Prostate gland (tissue), 2 donors: ENCODE data around the gene RNF43. TPM values are rescaled to one million over a fixed set of nuclear protein-coding genes. Genes with fewer than 3 reads are reported as not detected.

Source experiments
- DNase-seq: peaks from one replicate; pipeline ENCODE4 v3.0.0-alpha.2; 2019; ENCODE audit warnings: low spot score
- H3K27ac ChIP-seq, 2 donors: fragments of 200-600 bp; sonication (generic); 2 replicates each; pipeline ENCODE4 v1.5.1; 2017 to 2019
- H3K27me3 ChIP-seq: fragments of 200-600 bp; sonication (generic); replicated peaks from 2 replicates; pipeline ENCODE4 v1.5.1; 2019; ENCODE audit not compliant: insufficient read depth
- H3K36me3 ChIP-seq, 2 donors: fragments of 200-600 bp; sonication (generic); 1 replicate in 1 of 2; 2 replicates in 1 of 2; pipeline versions ENCODE4 v1.5.1 to v1.8.1; 2017 to 2019
- H3K4me1 ChIP-seq: fragments of 200-600 bp; sonication (generic); replicated peaks from 2 replicates; pipeline ENCODE4 v1.5.1; 2019
- H3K4me3 ChIP-seq, 2 donors: fragments of 200-600 bp; sonication (generic); 2 replicates each; pipeline ENCODE4 v1.5.1; 2017 to 2019
- H3K9me3 ChIP-seq: fragments of 200-600 bp; sonication (generic); 2 replicates; pipeline ENCODE4 v1.5.1; 2017
- CTCF ChIP-seq, 4 experiments: fragments of 200-600 bp in 2 of 4; fragments of 450-650 bp in 2 of 4; sonication (generic) in 2 of 4; IDR thresholded peaks; 1 replicate in 3 of 4; 2 replicates in 1 of 4; pipeline ENCODE4 v1.5.1; 2016 to 2019; ENCODE audit warnings: antibody characterized with exemption in 4 of 4, mild to moderate bottlenecking in 2 of 4, moderate library complexity in 2 of 4
- POLR2A ChIP-seq: fragments of 450-650 bp; IDR thresholded peaks from one replicate; pipeline ENCODE4 v1.6.1; 2016; ENCODE audit warnings: antibody characterized with exemption, mild to moderate bottlenecking
- POLR2AphosphoS5 ChIP-seq: sonication (generic); formaldehyde crosslinking; IDR thresholded peaks from one replicate; pipeline ENCODE4 v1.6.1; 2017; ENCODE audit warnings: antibody characterized with exemption
- WGBS: methylation state at CpG from one replicate; pipeline ENCODE4 v1.1.5; 2018; 5-methylcytosine and 5-hydroxymethylcytosine counted together
- intact Hi-C: fragments of 100-400 bp; cut with DNase I; formaldehyde crosslinking; loops from one replicate; pipeline ENCODE4 v1.14.2; 2022
- total RNA-seq, 2 donors: library from RNA; depleted of rRNA; stranded (reverse); fragments of >200 nt; gene quantifications; one replicate each; pipeline ENCODE4 v1.1.0, GENCODE V29; 2016

Gene RNF43
- total RNA-seq, 2 donors from 2014 or later = 29.3 to 31.9 TPM

GRCh38 chr17:58381124-58382035, 36.0 kb downstream of the RNF43 start:
- H3K27ac ChIP-seq = no peak overlapping the region
- WGBS = 34% methylated on average over 3 of the region's 3 CpGs
- H3K36me3 ChIP-seq = no peaks in the 10 kb centered on the region
- TF ChIP-seq POLR2AphosphoS5 (no peak), CTCF (IDR thresholded peaks at IDR 0.05) (no peak), POLR2A (no peak)
- intact Hi-C loops = no loop called here
- DNase-seq = no peak
- no peaks in the 10 kb centered on the region for H3K9me3 ChIP-seq
- peaks cover 25% of the 10 kb centered on the region for H3K4me1 ChIP-seq
- H3K4me3 ChIP-seq = no peak overlapping the region
- H3K27me3 ChIP-seq = no peaks in the 10 kb centered on the region

GRCh38 chr17:58380207-58381123, 36.9 kb downstream of the RNF43 start:
- Histone ChIP-seq H3K9me3 (no peaks in the 10 kb centered on the region), H3K4me3 (no peak overlapping the region), H3K27ac (no peak overlapping the region), H3K36me3 (no peaks in the 10 kb centered on the region), H3K4me1 (peaks cover 25% of the 10 kb centered on the region), H3K27me3 (no peaks in the 10 kb centered on the region)
- TF ChIP-seq POLR2A (no peak), CTCF (IDR thresholded peaks at IDR 0.05) (no peak), POLR2AphosphoS5 (no peak)
- intact Hi-C loops = no loop called here
- no peak for DNase-seq
- 81% methylated on average over 5 of the region's 5 CpGs for WGBS

- DNase-seq = no peak
- no peaks in the 10 kb centered on the region for H3K36me3 ChIP-seq
- H3K27me3 ChIP-seq = no peaks in the 10 kb centered on the region
- 71% methylated on average over 3 of the region's 3 CpGs for WGBS
- peaks cover 25% of the 10 kb centered on the region for H3K4me1 ChIP-seq
- H3K9me3 ChIP-seq = no peaks in the 10 kb centered on the region
- no peak overlapping the region for H3K27ac ChIP-seq
- intact Hi-C loops = no loop called here
- H3K4me3 ChIP-seq = no peak overlapping the region
- TF ChIP-seq CTCF (IDR thresholded peaks at IDR 0.05) (no peak), POLR2AphosphoS5 (no peak), POLR2A (no peak)
Observed at GRCh38 chr17:58379511-58379824, 37.9 kb downstream of the RNF43 start.

GRCh38 chr17:58378733-58379510, 38.4 kb downstream of the RNF43 start:
- Histone ChIP-seq H3K27me3 (no peaks in the 10 kb centered on the region), H3K4me3 (no peak overlapping the region), H3K4me1 (peaks cover 21% of the 10 kb centered on the region), H3K27ac (no peak overlapping the region), H3K36me3 (no peaks in the 10 kb centered on the region), H3K9me3 (no peaks in the 10 kb centered on the region)
- WGBS = 56% methylated on average over 8 of the region's 8 CpGs
- no peak for DNase-seq
- intact Hi-C loops = no loop called here
- TF ChIP-seq POLR2A (no peak), POLR2AphosphoS5 (no peak), CTCF (IDR thresholded peaks at IDR 0.05) (no peak)
